Measurements from ENCODE around the gene SLC34A2.

SLC34A2 gene

DNA sequence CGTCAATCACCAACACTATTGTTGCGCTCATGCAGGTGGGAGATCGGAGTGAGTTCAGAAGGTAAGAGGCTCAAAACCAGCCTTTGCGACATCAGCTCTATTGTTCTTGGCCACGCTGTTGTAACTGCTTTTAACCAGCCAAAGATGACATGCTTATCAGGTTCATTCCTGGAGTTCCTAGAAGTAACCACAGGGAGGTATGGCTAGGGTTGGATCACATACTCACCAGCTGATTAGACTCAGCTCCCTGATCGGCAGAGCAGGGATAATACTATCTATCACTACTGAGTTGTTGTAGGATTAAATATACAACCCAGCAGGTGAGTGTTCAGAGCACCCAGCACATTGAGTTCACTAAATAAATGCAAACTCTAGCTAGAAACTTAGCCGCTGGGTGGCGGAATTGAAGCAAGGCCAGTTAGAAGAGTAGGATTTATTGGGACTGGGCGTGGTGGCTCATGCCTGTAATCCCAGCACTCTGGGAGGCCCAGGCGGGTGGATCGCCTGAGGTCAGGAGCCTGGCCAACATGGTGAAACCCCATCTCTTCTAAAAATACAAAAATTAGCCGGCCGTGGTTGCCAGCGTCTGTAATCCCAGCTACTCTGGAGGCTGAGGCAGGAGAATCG is 12.4 kb downstream of the SLC34A2 start:
- POLR2A ChIA-PET: no interaction called here
- CTCF ChIA-PET: interaction anchor here (0.8 to 1.5 kb wide), 2 partner anchors 227 to 228 kb away, joined by 4 read pairs; no protein-coding TSS in a partner anchor
- no peak for DNase-seq (ENCODE audit: low read depth, low spot score)
- H3K4me3 ChIP-seq (ENCODE audit: low read depth, low read length): no peak overlapping the region
- TF ChIP-seq, protein P1, sequence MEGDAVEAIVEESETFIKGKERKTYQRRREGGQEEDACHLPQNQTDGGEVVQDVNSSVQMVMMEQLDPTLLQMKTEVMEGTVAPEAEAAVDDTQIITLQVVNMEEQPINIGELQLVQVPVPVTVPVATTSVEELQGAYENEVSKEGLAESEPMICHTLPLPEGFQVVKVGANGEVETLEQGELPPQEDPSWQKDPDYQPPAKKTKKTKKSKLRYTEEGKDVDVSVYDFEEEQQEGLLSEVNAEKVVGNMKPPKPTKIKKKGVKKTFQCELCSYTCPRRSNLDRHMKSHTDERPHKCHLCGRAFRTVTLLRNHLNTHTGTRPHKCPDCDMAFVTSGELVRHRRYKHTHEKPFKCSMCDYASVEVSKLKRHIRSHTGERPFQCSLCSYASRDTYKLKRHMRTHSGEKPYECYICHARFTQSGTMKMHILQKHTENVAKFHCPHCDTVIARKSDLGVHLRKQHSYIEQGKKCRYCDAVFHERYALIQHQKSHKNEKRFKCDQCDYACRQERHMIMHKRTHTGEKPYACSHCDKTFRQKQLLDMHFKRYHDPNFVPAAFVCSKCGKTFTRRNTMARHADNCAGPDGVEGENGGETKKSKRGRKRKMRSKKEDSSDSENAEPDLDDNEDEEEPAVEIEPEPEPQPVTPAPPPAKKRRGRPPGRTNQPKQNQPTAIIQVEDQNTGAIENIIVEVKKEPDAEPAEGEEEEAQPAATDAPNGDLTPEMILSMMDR (IDR thresholded peaks at IDR 0.05; ENCODE audit: insufficient read depth, low read length, missing control alignments): no peak

DNA sequence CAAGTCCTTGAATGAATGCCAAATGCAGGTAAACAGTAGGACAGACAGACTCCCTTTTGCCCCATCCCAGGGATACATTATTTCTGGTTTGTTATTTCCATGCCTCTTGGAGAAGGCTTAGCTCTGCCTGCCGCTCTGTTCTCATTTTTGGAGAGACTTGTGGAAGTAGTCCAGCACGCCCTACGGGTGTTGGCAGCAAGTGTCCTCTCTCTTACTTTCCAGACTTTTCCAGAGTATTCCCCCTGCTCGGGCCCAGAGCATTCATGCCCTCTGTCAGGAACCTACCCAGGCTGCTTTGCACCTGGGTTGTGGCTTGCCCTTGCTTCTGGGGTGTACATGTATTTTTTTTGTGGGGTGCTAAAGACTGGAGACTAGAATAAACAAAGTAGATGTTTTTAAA is 15.3 kb downstream of the SLC34A2 start:
- POLR2A ChIA-PET: no interaction called here
- CTCF ChIA-PET: no interaction called here
- TF ChIP-seq, protein P1 (IDR thresholded peaks at IDR 0.05; ENCODE audit: insufficient read depth, low read length, missing control alignments): no peak
- H3K4me3 ChIP-seq (ENCODE audit: low read depth, low read length): no peak overlapping the region
- no peak for DNase-seq (ENCODE audit: low read depth, low spot score)

DNA sequence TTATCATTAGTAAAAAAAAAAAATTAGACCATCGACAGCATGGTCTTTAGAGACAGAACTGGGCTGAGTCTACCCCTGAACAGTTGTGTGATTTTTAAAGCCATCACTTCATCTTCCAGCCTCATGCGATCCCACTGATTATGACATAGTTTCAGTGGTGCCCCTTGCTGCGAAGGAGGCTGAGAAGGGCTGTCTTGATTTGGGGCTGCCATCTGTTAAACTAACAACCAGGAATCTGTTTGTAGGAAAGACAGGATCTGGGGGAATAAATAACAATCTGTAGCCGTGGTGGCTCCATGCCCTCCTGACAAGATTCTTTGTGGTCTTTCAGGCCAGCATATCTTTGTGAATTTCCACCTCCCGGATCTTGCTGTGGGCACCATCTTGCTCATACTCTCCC is 17.1 kb downstream of the SLC34A2 start:
- ChIA-PET CTCF (no interaction called here), POLR2A (no interaction called here)
- TF ChIP-seq, protein P1 (IDR thresholded peaks at IDR 0.05; ENCODE audit: insufficient read depth, low read length, missing control alignments): no peak
- no peak overlapping the region for H3K4me3 ChIP-seq (ENCODE audit: low read depth, low read length)
- DNase-seq (ENCODE audit: low read depth, low spot score): no peak

DNA sequence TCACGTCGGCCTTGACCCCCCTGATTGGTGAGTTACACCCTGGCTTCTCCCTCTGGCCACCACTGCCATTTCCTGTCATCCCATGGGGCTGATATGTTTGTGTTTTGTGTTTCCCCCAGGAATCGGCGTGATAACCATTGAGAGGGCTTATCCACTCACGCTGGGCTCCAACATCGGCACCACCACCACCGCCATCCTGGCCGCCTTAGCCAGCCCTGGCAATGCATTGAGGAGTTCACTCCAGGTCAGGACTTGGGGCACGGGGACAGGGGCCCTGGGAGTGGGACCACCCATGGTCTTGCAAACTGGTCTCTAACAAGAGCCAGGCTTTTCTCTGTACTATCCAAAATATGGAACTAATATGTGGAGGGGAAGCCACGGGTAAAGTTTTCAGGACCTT is 18.7 kb downstream of the SLC34A2 start:
- TF ChIP-seq, protein P1 (IDR thresholded peaks at IDR 0.05; ENCODE audit: insufficient read depth, low read length, missing control alignments): no peak
- ChIA-PET CTCF (no interaction called here), POLR2A (no interaction called here)
- no peak overlapping the region for H3K4me3 ChIP-seq (ENCODE audit: low read depth, low read length)
- no peak for DNase-seq (ENCODE audit: low read depth, low spot score)

DNA sequence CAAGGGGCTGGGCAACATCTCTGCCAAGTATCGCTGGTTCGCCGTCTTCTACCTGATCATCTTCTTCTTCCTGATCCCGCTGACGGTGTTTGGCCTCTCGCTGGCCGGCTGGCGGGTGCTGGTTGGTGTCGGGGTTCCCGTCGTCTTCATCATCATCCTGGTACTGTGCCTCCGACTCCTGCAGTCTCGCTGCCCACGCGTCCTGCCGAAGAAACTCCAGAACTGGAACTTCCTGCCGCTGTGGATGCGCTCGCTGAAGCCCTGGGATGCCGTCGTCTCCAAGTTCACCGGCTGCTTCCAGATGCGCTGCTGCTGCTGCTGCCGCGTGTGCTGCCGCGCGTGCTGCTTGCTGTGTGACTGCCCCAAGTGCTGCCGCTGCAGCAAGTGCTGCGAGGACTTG is 20.6 kb downstream of the SLC34A2 start:
- CTCF ChIA-PET: no interaction called here
- TF ChIP-seq, protein P1 (IDR thresholded peaks at IDR 0.05; ENCODE audit: insufficient read depth, low read length, missing control alignments): no peak
- DNase-seq (ENCODE audit: low read depth, low spot score): no peak
- H3K4me3 ChIP-seq (ENCODE audit: low read depth, low read length): no peak overlapping the region
- POLR2A ChIA-PET: no interaction called here

DNA sequence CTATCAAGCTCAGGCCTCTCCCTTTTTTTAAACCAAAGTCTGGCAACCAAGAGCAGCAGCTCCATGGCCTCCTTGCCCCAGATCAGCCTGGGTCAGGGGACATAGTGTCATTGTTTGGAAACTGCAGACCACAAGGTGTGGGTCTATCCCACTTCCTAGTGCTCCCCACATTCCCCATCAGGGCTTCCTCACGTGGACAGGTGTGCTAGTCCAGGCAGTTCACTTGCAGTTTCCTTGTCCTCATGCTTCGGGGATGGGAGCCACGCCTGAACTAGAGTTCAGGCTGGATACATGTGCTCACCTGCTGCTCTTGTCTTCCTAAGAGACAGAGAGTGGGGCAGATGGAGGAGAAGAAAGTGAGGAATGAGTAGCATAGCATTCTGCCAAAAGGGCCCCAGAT is 21.5 kb downstream of the SLC34A2 start:
- DNase-seq (ENCODE audit: low read depth, low spot score): no peak
- ChIA-PET POLR2A (no interaction called here), CTCF (no interaction called here)
- no peak overlapping the region for H3K4me3 ChIP-seq (ENCODE audit: low read depth, low read length)
- TF ChIP-seq, protein P1 (IDR thresholded peaks at IDR 0.05; ENCODE audit: insufficient read depth, low read length, missing control alignments): no peak

Measured in AG04449 (cell line).